ENCODE data around the gene SPAG9.

Gene SPAG9

GRCh38 chr17:50918071-50918932 is 202.4 kb downstream of the SPAG9 start:
- no peak for DNase-seq (ENCODE audit: low read depth, low spot score)

- DNase-seq (ENCODE audit: low read depth, low spot score): no peak
These were observed 203.3 kb downstream of the SPAG9 start for GRCh38 chr17:50917418-50917743.

DNA sequence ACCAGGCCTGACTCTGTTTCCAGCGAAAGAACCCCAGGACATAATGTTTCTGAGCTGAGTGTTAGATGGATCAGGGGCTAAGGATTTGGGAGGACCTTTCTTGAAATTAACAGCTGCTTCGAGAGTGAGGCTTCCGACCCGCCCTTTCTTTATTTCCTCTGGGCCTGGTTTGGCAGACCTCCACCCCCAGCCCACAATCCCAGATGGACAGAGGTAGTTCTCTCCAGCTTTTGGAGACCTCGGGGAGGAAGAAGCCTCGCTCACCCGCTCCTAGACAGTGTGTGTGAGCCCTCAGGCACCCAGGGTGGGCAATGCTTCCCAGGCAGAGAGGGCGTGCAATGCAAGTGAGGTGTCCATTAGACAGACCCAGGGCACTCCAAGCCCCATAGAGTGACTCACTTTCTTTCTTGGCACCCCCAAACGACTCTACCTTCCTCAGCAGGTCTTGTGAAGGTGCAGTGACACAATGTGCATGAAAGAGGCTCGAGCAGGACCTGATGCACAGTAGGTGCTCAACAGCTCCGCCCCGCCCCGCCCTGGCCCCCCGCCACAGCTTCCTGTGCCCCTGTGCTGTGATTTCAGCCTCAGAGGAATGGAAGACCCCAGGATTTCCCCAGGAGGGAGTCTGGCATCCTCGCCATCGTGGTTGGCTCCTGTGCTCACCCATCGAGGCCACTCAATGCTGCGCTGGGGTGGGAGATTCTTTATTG is 203.8 kb downstream of the SPAG9 start:
- no peak for DNase-seq (ENCODE audit: low read depth, low spot score)

- no peak for DNase-seq (ENCODE audit: low read depth, low spot score)
These were observed 204.5 kb downstream of the SPAG9 start for GRCh38 chr17:50916026-50916707.

GRCh38 chr17:50914505-50915063 is 206.1 kb downstream of the SPAG9 start:
- no peak for DNase-seq (ENCODE audit: low read depth, low spot score)

GRCh38 chr17:50913120-50913519 is 207.5 kb downstream of the SPAG9 start:
- DNase-seq (ENCODE audit: low read depth, low spot score): no peak
